H1 (cell line): ENCODE results near the gene RAB11FIP5. TPM values are rescaled to one million over a fixed set of nuclear protein-coding genes. Genes with fewer than 3 reads are reported as not detected.

Source experiments
- ATF3 ChIP-seq: IDR thresholded peaks from 2 replicates; pipeline ENCODE4 v1.6.1; 2011; ENCODE audit warnings: low read depth, mild to moderate bottlenecking, low read length; ENCODE audit not compliant: insufficient read depth
- BACH1 ChIP-seq: IDR thresholded peaks from 2 replicates; pipeline ENCODE4 v1.6.1; 2012; ENCODE audit warnings: low read length, improper control_type of control experiment
- CBX8 ChIP-seq: fragments of 300-800, 300-1000 bp; sonication (generic); IDR thresholded peaks from 2 replicates; pipeline ENCODE4 v1.7.1; 2016; ENCODE audit warnings: low read depth, low read length, borderline replicate concordance
- CREB1 ChIP-seq: IDR thresholded peaks from 2 replicates; pipeline ENCODE4 v1.6.1; 2012; ENCODE audit warnings: inconsistent platforms
- CTCF ChIP-seq, 3 experiments: IDR thresholded peaks; 1 replicate in 2 of 3; 2 replicates in 1 of 3; pipeline versions ENCODE4 v1.5.1 to v1.6.1; 2011; ENCODE audit warnings: low read length in 3 of 3, mild to moderate bottlenecking in 3 of 3, inconsistent platforms in 2 of 3, low read depth in 1 of 3, moderate library complexity in 1 of 3; ENCODE audit not compliant: insufficient read depth in 1 of 3; ENCODE audit errors: control extremely low read depth in 1 of 3
- GTF2F1 ChIP-seq: IDR thresholded peaks from 2 replicates; pipeline ENCODE4 v1.6.1; 2012; ENCODE audit warnings: low read depth, low read length, improper control_type of control experiment, borderline replicate concordance
- JUN ChIP-seq: IDR thresholded peaks from 2 replicates; pipeline ENCODE4 v1.6.1; 2011; ENCODE audit warnings: low read depth, mild to moderate bottlenecking, improper control_type of control experiment, low read length
- KDM4A ChIP-seq: IDR thresholded peaks from one replicate; pipeline ENCODE4 v1.7.1; 2012; ENCODE audit warnings: low read depth, mild to moderate bottlenecking, moderate library complexity, low read length, inconsistent platforms; ENCODE audit not compliant: severe bottlenecking
- KDM5A ChIP-seq: fragments of 200-600 bp; IDR thresholded peaks from 2 replicates; pipeline ENCODE4 v1.7.1; 2012; ENCODE audit warnings: mild to moderate bottlenecking, low read length, inconsistent platforms, mixed read lengths
- MAX ChIP-seq: IDR thresholded peaks from 2 replicates; pipeline ENCODE4 v1.6.1; 2012; ENCODE audit warnings: inconsistent platforms
- NANOG ChIP-seq: IDR thresholded peaks from 2 replicates; pipeline ENCODE4 v1.6.1; 2011; ENCODE audit warnings: low read length, low read depth, mild to moderate bottlenecking, inconsistent platforms; ENCODE audit not compliant: insufficient read depth, poor library complexity, severe bottlenecking
- POLR2AphosphoS5 ChIP-seq: IDR thresholded peaks from 2 replicates; pipeline ENCODE4 v1.6.1; 2011; ENCODE audit warnings: low read depth, low read length
- POU5F1 ChIP-seq: IDR thresholded peaks from 2 replicates; pipeline ENCODE4 v1.6.1; 2011; ENCODE audit warnings: low read depth, mild to moderate bottlenecking, low read length, moderate library complexity
- RFX5 ChIP-seq: IDR thresholded peaks from 2 replicates; pipeline ENCODE4 v1.6.1; 2011; ENCODE audit warnings: low read depth, low read length, improper control_type of control experiment, borderline replicate concordance
- SP2 ChIP-seq: IDR thresholded peaks from 2 replicates; pipeline ENCODE4 v1.6.1; 2012; ENCODE audit warnings: mild to moderate bottlenecking, low read length, inconsistent platforms
- SP4 ChIP-seq: IDR thresholded peaks from 2 replicates; pipeline ENCODE4 v1.6.1; 2012; ENCODE audit warnings: low read length, inconsistent platforms
- TBP ChIP-seq: IDR thresholded peaks from 2 replicates; pipeline ENCODE4 v1.6.1; 2011; ENCODE audit warnings: low read depth, low read length, improper control_type of control experiment
- TCF12 ChIP-seq: IDR thresholded peaks from 2 replicates; pipeline ENCODE4 v1.6.1; 2011; ENCODE audit warnings: low read depth, mild to moderate bottlenecking, low read length
- TEAD4 ChIP-seq: IDR thresholded peaks from 2 replicates; pipeline ENCODE4 v1.6.1; 2012; ENCODE audit warnings: low read depth, low read length, inconsistent platforms, mixed read lengths
- USF2 ChIP-seq: IDR thresholded peaks from 2 replicates; pipeline ENCODE4 v1.6.1; 2011; ENCODE audit warnings: low read length, improper control_type of control experiment
- ZNF274 ChIP-seq: IDR thresholded peaks from 2 replicates; pipeline ENCODE4 v1.7.0; 2012; ENCODE audit warnings: low read length, borderline replicate concordance; ENCODE audit errors: extremely low read depth
- polyA plus RNA-seq, 7 experiments: library from polyadenylated mRNA; depleted of rRNA in 3 of 7; stranded (reverse) in 5 of 7; unstranded in 2 of 7; fragments of >200 nt in 5 of 7; fragments of 200-250 nt in 2 of 7; gene quantifications; 1 replicate in 5 of 7; 2 replicates in 1 of 7; 4 replicates in 1 of 7; pipeline versions ENCODE4 v1.2.1 to v1.2.3, GENCODE V29; 2011 to 2013; ENCODE audit warnings: missing spikeins in 2 of 7, mixed read lengths in 2 of 7
- total RNA-seq: library from RNA; stranded (reverse); fragmentation: NEBNext Ultra II Directional; extraction: Animal tissue kit (Norgen Biotek cat#: 25700); gene quantifications from 2 replicates; pipeline ENCODE4 v1.2.1, GENCODE V29; 2021

The RAB11FIP5 gene
- total and polyA plus RNA-seq, 2 of the 8 experiments (the other 6 are each of a cell fraction or from before 2014, with no cell fraction given) = 6.3 to 17.0 TPM

- TF ChIP-seq SP4 (no peak), CTCF (IDR thresholded peaks at IDR 0.05; ENCODE audit: control extremely low read depth in 1 of 3, insufficient read depth in 1 of 3, low read depth in 1 of 3, low read length in 3 of 3) (no peak), RFX5 (no peak), CBX8 (no peak), POU5F1 (no peak), GTF2F1 (no peak), JUN (no peak), TEAD4 (no peak), BACH1 (no peak), KDM4A (peak; percentile 88), TBP (no peak), MAX (peak; percentile 76), POLR2AphosphoS5 (no peak), USF2 (no peak), CREB1 (no peak; the same call in 1 of the 2 replicates), ATF3 (no peak), NANOG (no peak), ZNF274 (no peak), SP2 (no peak), KDM5A (no peak), TCF12 (no peak)
Observed at GRCh38 chr2:73112026-73112912, 479 bp downstream of the RAB11FIP5 start (continued).
